SH-SY5Y (cell line): Measurements from ENCODE around the gene SENP2.

Source experiments
- GATA2 ChIP-seq: IDR thresholded peaks from 2 replicates; pipeline ENCODE4 v1.6.1; 2011; ENCODE audit warnings: mild to moderate bottlenecking, low read depth, low read length
- GATA3 ChIP-seq: IDR thresholded peaks from 2 replicates; pipeline ENCODE4 v1.6.1; 2011; ENCODE audit warnings: low read depth, mild to moderate bottlenecking, low read length, moderate library complexity

DNA sequence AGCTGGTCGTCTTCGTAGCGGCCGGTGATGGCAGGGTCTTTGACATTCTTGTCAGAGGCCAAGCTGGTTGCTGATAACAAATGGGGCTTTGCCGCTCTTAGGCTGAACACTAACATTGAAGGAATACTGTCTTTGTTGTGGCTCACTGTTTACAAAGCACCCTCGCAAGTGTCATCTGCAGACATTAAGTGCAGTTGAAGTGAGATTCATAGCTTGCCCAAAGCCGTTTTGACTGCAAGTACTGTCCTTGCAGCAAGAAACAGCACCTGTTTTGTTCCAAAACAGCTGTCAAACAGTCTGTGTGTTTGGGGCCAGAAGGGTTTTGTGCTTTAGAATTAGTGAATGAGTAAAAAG, 568 bp downstream of the SENP2 start:
- TF ChIP-seq GATA2, result no peak
- TF ChIP-seq GATA3, result no peak
